ENCODE measurements around the gene GALR2. TPM values are rescaled to one million over a fixed set of nuclear protein-coding genes. Genes with fewer than 3 reads are reported as not detected.
"Not testable (repeated sequence)": the region's sequence is repeated elsewhere in the genome, so short reads cannot be mapped to it uniquely, and the experiment has no call there.

Gene GALR2
- total RNA-seq, 4 donors from 2014 or later = not detected

DNA sequence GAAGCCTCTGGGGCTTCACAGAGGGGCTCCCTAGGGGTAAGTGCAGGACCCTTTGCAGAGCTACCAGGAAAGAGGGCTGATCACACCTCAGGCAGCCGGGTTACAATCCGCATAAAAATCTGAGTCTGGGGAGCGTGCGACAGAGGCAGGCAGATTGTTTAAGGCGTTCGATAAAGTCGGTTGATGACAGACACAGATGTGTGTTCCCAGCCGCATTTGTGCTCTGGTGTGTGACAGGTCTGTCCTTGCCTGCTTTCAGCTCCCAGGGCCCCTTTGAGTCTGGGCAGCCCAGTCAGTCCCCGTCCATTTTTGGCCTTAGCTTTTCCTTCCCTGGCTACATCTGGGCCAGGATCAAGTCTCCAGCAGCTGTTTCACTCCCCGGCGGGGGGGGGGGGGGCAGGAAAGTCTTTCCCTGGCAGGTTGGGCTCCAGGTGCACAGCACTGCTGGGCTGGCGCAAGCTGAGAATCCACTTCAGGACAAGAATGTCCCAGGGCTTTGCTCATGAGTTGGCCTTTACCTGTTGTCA lies 3.1 kb downstream of the GALR2 start:
- peaks cover 70% of the 10 kb centered on the region for H3K27me3 ChIP-seq
- TF ChIP-seq POLR2A (IDR thresholded peaks at IDR 0.05) = no peak
- TF ChIP-seq EP300 (IDR thresholded peaks at IDR 0.05) = no peak
- no peak for TF ChIP-seq POLR2AphosphoS5 (IDR thresholded peaks at IDR 0.05)
- TF ChIP-seq, protein P1, sequence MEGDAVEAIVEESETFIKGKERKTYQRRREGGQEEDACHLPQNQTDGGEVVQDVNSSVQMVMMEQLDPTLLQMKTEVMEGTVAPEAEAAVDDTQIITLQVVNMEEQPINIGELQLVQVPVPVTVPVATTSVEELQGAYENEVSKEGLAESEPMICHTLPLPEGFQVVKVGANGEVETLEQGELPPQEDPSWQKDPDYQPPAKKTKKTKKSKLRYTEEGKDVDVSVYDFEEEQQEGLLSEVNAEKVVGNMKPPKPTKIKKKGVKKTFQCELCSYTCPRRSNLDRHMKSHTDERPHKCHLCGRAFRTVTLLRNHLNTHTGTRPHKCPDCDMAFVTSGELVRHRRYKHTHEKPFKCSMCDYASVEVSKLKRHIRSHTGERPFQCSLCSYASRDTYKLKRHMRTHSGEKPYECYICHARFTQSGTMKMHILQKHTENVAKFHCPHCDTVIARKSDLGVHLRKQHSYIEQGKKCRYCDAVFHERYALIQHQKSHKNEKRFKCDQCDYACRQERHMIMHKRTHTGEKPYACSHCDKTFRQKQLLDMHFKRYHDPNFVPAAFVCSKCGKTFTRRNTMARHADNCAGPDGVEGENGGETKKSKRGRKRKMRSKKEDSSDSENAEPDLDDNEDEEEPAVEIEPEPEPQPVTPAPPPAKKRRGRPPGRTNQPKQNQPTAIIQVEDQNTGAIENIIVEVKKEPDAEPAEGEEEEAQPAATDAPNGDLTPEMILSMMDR (IDR thresholded peaks at IDR 0.05) = no peak
- H3K27ac ChIP-seq = no peak overlapping the region
- peaks cover 0 to 61% (median 31%) of the 10 kb centered on the region in 3 donors for H3K4me1 ChIP-seq
- peaks cover 0 to 7% of the 10 kb centered on the region in 2 donors for H3K36me3 ChIP-seq
- no peak for ATAC-seq
- 6 to 17% methylated on average over 2 to 3 of the region's 12 CpGs for whole genome bisulfite sequencing, 2 donors (ENCODE audit: low coverage in 1 of 2)
- no peak overlapping the region for H3K4me3 ChIP-seq
- no peaks in the 10 kb centered on the region for H3K9me3 ChIP-seq

DNA sequence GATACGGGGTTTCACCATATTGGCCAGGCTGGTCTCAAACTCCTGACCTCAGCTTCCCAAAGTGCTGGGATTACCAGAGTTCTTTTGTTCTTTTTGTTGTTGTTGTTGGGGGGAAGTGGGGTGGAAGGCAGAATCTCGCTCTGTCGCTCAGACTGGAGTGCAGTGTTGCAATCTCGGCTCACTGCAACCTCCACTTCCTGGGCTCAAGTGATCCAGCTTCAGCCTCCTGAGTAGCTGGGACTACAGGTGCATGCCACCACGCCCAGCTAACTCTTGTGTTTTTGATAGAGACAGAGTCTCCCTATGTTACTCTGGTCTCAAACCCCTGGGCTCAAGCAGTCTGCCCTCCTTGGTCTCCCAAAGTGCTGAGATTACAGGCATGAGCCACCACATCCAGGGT lies 3.8 kb downstream of the GALR2 start:
- H3K9me3 ChIP-seq, H3K4me3 ChIP-seq, ATAC-seq, H3K27ac ChIP-seq: not testable (repeated sequence)
- WGBS, 2 donors (ENCODE audit: low coverage in 1 of 2) = 35 to 89% methylated on average over 1 to 3 of the region's 5 CpGs
- Histone ChIP-seq H3K27me3 (peaks cover 68% of the 10 kb centered on the region), H3K36me3 (peaks cover 0 to 14% of the 10 kb centered on the region in 2 donors), H3K4me1 (peaks cover 0 to 55% (median 27%) of the 10 kb centered on the region in 3 donors)

- no peak for TF ChIP-seq EP300 (IDR thresholded peaks at IDR 0.05)
- TF ChIP-seq POLR2AphosphoS5 (IDR thresholded peaks at IDR 0.05) = no peak
- TF ChIP-seq POLR2A (IDR thresholded peaks at IDR 0.05) = no peak
- TF ChIP-seq, protein P1 (IDR thresholded peaks at IDR 0.05) = no peak
Observed at GRCh38 chr17:76078860-76079534, 4.4 kb downstream of the GALR2 start, which contains the start of gene ZACN. Gene ZACN (plus strand): TSS chr17:76079182. CDS start chr17:76079265, 83 bp downstream.

DNA sequence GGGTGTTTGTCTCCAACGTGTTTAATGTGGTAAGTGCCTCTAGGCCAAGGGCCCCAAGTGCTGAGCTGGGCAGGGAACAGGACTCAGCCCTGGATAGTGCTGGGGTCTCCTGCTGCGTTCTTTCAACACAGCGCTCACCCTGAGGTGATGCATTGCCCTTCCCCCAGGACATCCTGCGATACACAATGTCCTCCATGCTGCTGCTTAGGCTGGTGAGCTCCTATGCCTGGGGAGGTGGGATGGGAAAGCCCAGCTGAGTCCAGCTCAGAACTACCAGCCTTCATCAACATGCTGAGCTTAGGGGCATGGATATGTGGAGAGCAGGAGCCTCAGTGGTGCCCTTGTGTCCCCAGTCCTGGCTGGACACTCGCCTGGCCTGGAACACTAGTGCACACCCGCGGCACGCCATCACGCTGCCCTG lies 5.0 kb downstream of the GALR2 start:
- TF ChIP-seq, protein P1 (IDR thresholded peaks at IDR 0.05) = no peak
- TF ChIP-seq POLR2A (IDR thresholded peaks at IDR 0.05) = no peak
- TF ChIP-seq EP300 (IDR thresholded peaks at IDR 0.05) = no peak
- TF ChIP-seq POLR2AphosphoS5 (IDR thresholded peaks at IDR 0.05) = no peak
- peaks cover 0 to 49% (median 25%) of the 10 kb centered on the region in 3 donors for H3K4me1 ChIP-seq
- peaks cover 57% of the 10 kb centered on the region for H3K27me3 ChIP-seq
- no peak for ATAC-seq
- no CpG with 5 or more reads among the region's 9 CpGs for WGBS, 2 donors (ENCODE audit: low coverage in 1 of 2)
- no peak overlapping the region for H3K4me3 ChIP-seq
- H3K36me3 ChIP-seq = peaks cover 0 to 26% of the 10 kb centered on the region in 2 donors
- H3K9me3 ChIP-seq = no peaks in the 10 kb centered on the region
- H3K27ac ChIP-seq = no peak overlapping the region

More at GRCh38 chr17:76078860-76079534, 4.4 kb downstream of the GALR2 start, which contains the start of gene ZACN:
- no peak for ATAC-seq
- no peaks in the 10 kb centered on the region for H3K9me3 ChIP-seq
- H3K4me3 ChIP-seq = no peak within 1 kb of the TSS
- no peak within 1 kb of the TSS for H3K27ac ChIP-seq
- peaks cover 62% of the 10 kb centered on the region for H3K27me3 ChIP-seq
- 51 to 81% methylated on average over 2 to 3 of the region's 17 CpGs for WGBS, 2 donors (ENCODE audit: low coverage in 1 of 2)
- H3K4me1 ChIP-seq = peaks cover 0 to 54% (median 27%) of the 10 kb centered on the region in 3 donors
- peaks cover 0 to 20% of the 10 kb centered on the region in 2 donors for H3K36me3 ChIP-seq

DNA sequence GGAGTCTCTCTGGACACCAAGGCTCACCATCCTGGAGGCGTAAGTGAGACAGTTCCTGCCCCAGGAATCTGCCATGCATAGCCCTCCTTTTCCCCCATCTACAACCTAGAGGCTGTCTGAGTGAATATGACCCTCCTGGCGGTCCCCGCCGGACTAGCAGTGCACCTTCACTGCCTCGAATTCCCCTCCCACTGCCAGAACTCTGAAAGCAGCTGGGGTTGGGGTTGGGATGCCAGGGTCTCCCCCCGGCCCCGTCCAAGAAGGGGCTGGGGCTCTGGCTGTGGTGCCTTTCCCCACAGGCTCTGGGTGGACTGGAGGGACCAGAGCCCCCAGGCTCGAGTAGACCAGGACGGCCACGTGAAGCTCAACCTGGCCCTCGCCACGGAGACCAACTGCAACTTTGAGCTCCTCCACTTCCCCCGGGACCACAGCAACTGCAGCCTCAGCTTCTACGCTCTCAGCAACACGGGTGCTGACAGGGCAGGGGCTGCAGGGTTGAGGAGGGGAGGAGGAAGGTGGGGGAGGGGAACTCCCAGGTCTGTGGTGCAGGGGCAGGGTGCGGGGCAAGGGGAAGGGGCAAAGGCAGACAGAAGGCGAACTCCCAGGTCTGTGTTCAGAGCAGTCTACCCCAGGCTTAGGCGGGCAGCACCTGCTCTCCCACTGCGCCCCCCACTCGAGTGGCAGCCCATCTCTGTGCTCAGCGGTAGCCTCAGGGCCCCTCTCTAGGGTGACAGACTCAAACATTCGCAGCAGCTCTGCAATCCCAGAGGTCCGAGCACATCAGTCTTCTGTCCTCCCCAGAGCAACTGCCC lies 5.6 kb downstream of the GALR2 start:
- Histone ChIP-seq H3K36me3 (peaks cover 0 to 32% of the 10 kb centered on the region in 2 donors), H3K9me3 (no peaks in the 10 kb centered on the region), H3K4me1 (peaks cover 0 to 43% (median 19%) of the 10 kb centered on the region in 3 donors), H3K27ac (no peak overlapping the region), H3K27me3 (peaks cover 50% of the 10 kb centered on the region), H3K4me3 (no peak overlapping the region)
- WGBS, 2 donors (ENCODE audit: low coverage in 1 of 2) = 0% methylated on average over 4 of the region's 23 CpGs; no CpG with 5 or more reads in 1 of the 2 donors
- TF ChIP-seq POLR2A (IDR thresholded peaks at IDR 0.05) = no peak
- ATAC-seq = no peak
